Neuronal stem cell (in vitro differentiated cells): Measurements from ENCODE around the gene CLASP1.
"Not testable (repeated sequence)": the region's sequence is repeated elsewhere in the genome, so short reads cannot be mapped to it uniquely, and the experiment has no call there.

ENCODE experiments used
- DNase-seq: peaks from one replicate; pipeline ENCODE4 v3.0.0-alpha.2; 2013; ENCODE audit warnings: low spot score
- H2AFZ ChIP-seq: one replicate; pipeline ENCODE4 v1.6.1; 2013; ENCODE audit warnings: mild to moderate bottlenecking, low read length, inconsistent platforms
- H2AK5ac ChIP-seq: 2 replicates; pipeline ENCODE4 v1.6.1; 2013; ENCODE audit warnings: low read depth, mild to moderate bottlenecking, inconsistent platforms, low read length, moderate library complexity, mixed read lengths
- H2BK120ac ChIP-seq: 2 replicates; pipeline ENCODE4 v1.6.1; 2013; ENCODE audit warnings: low read depth, mild to moderate bottlenecking, inconsistent platforms, low read length, moderate library complexity, mixed read lengths
- H2BK12ac ChIP-seq: one replicate; pipeline ENCODE4 v1.6.1; 2013; ENCODE audit warnings: low read length, inconsistent platforms
- H2BK15ac ChIP-seq: 2 replicates; pipeline ENCODE4 v1.6.1; 2013; ENCODE audit warnings: mild to moderate bottlenecking, low read length, inconsistent platforms, mixed read lengths
- H2BK5ac ChIP-seq: one replicate; pipeline ENCODE4 v1.6.1; 2013; ENCODE audit warnings: inconsistent platforms, mild to moderate bottlenecking, low read length, moderate library complexity
- H3K14ac ChIP-seq: one replicate; pipeline ENCODE4 v1.6.1; 2013; ENCODE audit warnings: low read length, inconsistent platforms
- H3K18ac ChIP-seq: 2 replicates; pipeline ENCODE4 v1.6.1; 2013; ENCODE audit warnings: low read length, inconsistent platforms
- H3K23ac ChIP-seq: 2 replicates; pipeline ENCODE4 v1.6.1; 2013; ENCODE audit warnings: low read depth, mild to moderate bottlenecking, mixed read lengths, low read length, inconsistent platforms; ENCODE audit not compliant: poor library complexity
- H3K27ac ChIP-seq: replicated peaks from 3 replicates; pipeline ENCODE4 v1.5.1; 2013; ENCODE audit warnings: low read length, inconsistent platforms
- H3K27me3 ChIP-seq, 3 experiments: 2 replicates each; pipeline ENCODE4 v1.6.1; 2013; ENCODE audit warnings: low read length in 3 of 3, mild to moderate bottlenecking in 2 of 3, inconsistent platforms in 1 of 3, low read depth in 1 of 3, mixed read lengths in 1 of 3, moderate library complexity in 1 of 3; ENCODE audit not compliant: control insufficient read depth in 3 of 3, insufficient read depth in 3 of 3
- H3K36me3 ChIP-seq, 2 donors: replicated peaks in 1 of 2; 2 replicates each; pipeline ENCODE4 v1.6.1; 2013; ENCODE audit warnings: low read length in 2 of 2; ENCODE audit not compliant: control insufficient read depth in 2 of 2, insufficient read depth in 2 of 2
- H3K4ac ChIP-seq: 2 replicates; pipeline ENCODE4 v1.6.1; 2013; ENCODE audit warnings: inconsistent platforms, mild to moderate bottlenecking, low read length, moderate library complexity
- H3K4me1 ChIP-seq, 2 donors: 1 replicate in 1 of 2; 2 replicates in 1 of 2; pipeline ENCODE4 v1.6.1; 2013; ENCODE audit warnings: low read length in 2 of 2, low read depth in 1 of 2; ENCODE audit not compliant: control insufficient read depth in 2 of 2, insufficient read depth in 1 of 2
- H3K4me2 ChIP-seq: one replicate; pipeline ENCODE4 v1.6.1; 2013; ENCODE audit warnings: mild to moderate bottlenecking, low read length, inconsistent platforms; ENCODE audit not compliant: insufficient read depth, poor library complexity, severe bottlenecking
- H3K4me3 ChIP-seq, 2 donors: 2 replicates each; pipeline ENCODE4 v1.5.1; 2013; ENCODE audit warnings: low read length in 2 of 2, mild to moderate bottlenecking in 2 of 2, inconsistent platforms in 1 of 2, moderate library complexity in 1 of 2
- H3K79me1 ChIP-seq: one replicate; pipeline ENCODE4 v1.6.1; 2013; ENCODE audit warnings: low read depth, mild to moderate bottlenecking, inconsistent platforms, low read length, moderate library complexity
- H3K9ac ChIP-seq: one replicate; pipeline ENCODE4 v1.6.1; 2013; ENCODE audit warnings: mild to moderate bottlenecking, low read depth, low read length, inconsistent platforms; ENCODE audit not compliant: poor library complexity
- H3K9me3 ChIP-seq, 2 donors: replicated peaks in 1 of 2; 2 replicates each; pipeline versions ENCODE3 to v1.6.1; 2013; ENCODE audit warnings: low read length in 2 of 2, mild to moderate bottlenecking in 2 of 2, inconsistent platforms in 1 of 2, low read depth in 1 of 2, mixed read lengths in 1 of 2, moderate library complexity in 1 of 2; ENCODE audit not compliant: control insufficient read depth in 2 of 2, insufficient read depth in 1 of 2
- H4K8ac ChIP-seq: one replicate; pipeline ENCODE4 v1.6.1; 2013; ENCODE audit warnings: low read depth, mild to moderate bottlenecking, inconsistent platforms, low read length, moderate library complexity
- H4K91ac ChIP-seq: one replicate; pipeline ENCODE4 v1.6.1; 2013; ENCODE audit warnings: low read length, low read depth, mild to moderate bottlenecking, inconsistent platforms; ENCODE audit not compliant: poor library complexity
- WGBS, 2 donors: extraction: QIAGEN DNeasy Blood & Tissue Kit; methylation state at CpG; one replicate each; pipeline ENCODE4 v1.1.7; 2013; ENCODE audit warnings: missing lambda C conversion rate in 2 of 2, mixed read lengths in 1 of 2; ENCODE audit not compliant: insufficient read length in 2 of 2, insufficient replicate concordance in 1 of 2; ENCODE audit errors: extremely low coverage in 2 of 2; 5-methylcytosine and 5-hydroxymethylcytosine counted together

The CLASP1 gene

GRCh38 chr2:121552477-121553180 is 96.6 kb downstream of the CLASP1 start:
- not testable (repeated sequence) for H2BK15ac ChIP-seq, H3K4me2 ChIP-seq, H2BK12ac ChIP-seq, H3K4me1 ChIP-seq, H3K27ac ChIP-seq, H4K91ac ChIP-seq, H3K79me1 ChIP-seq, H3K36me3 ChIP-seq, H2BK120ac ChIP-seq, H3K4ac ChIP-seq, H3K14ac ChIP-seq, H4K8ac ChIP-seq, H3K18ac ChIP-seq, H3K9ac ChIP-seq, H2AFZ ChIP-seq, H3K4me3 ChIP-seq, H3K27me3 ChIP-seq, H2BK5ac ChIP-seq, H3K23ac ChIP-seq, H2AK5ac ChIP-seq, DNase-seq
- no CpG with 5 or more reads among the region's 2 CpGs for WGBS, 2 donors
- peaks cover 3 to 16% of the 10 kb centered on the region in 2 donors for H3K9me3 ChIP-seq

GRCh38 chr2:121550669-121551068 is 98.6 kb downstream of the CLASP1 start:
- H3K9me3 ChIP-seq: peaks cover 3 to 19% of the 10 kb centered on the region in 2 donors

GRCh38 chr2:121547646-121548045 is 101.6 kb downstream of the CLASP1 start:
- no peak overlapping the region for H3K4me2 ChIP-seq
- H3K18ac ChIP-seq: no peak overlapping the region
- H3K4me1 ChIP-seq: no peaks in the 10 kb centered on the region
- no peak overlapping the region for H3K9ac ChIP-seq
- H3K23ac ChIP-seq: no peak overlapping the region
- H2AFZ ChIP-seq: no peak overlapping the region
- H2AK5ac ChIP-seq: no peak overlapping the region
- H4K8ac ChIP-seq: no peak overlapping the region
- H3K79me1 ChIP-seq: peaks cover 4% of the 10 kb centered on the region
- H3K27ac ChIP-seq: no peak overlapping the region
- DNase-seq: no peak
- H2BK120ac ChIP-seq: no peak overlapping the region
- H3K4ac ChIP-seq: no peak overlapping the region
- H4K91ac ChIP-seq: no peak overlapping the region
- H2BK5ac ChIP-seq: no peak overlapping the region
- no peak overlapping the region for H3K4me3 ChIP-seq
- no peaks in the 10 kb centered on the region for H3K27me3 ChIP-seq
- H3K14ac ChIP-seq: no peak overlapping the region
- H3K36me3 ChIP-seq: no peaks in the 10 kb centered on the region
- peaks cover 3 to 19% of the 10 kb centered on the region in 2 donors for H3K9me3 ChIP-seq
- no peak overlapping the region for H2BK12ac ChIP-seq
- WGBS, 2 donors: no CpG with 5 or more reads among the region's 5 CpGs
- no peak overlapping the region for H2BK15ac ChIP-seq

More at GRCh38 chr2:121550669-121551068, 98.6 kb downstream of the CLASP1 start:
- Histone ChIP-seq H3K36me3 (peaks cover 0 to 4% of the 10 kb centered on the region in 2 donors), H3K27me3 (no peaks in the 10 kb centered on the region), H4K8ac (no peak overlapping the region), H3K4me3 (no peak overlapping the region), H2AFZ (no peak overlapping the region), H3K18ac (no peak overlapping the region), H2BK15ac (no peak overlapping the region), H3K9ac (no peak overlapping the region), H4K91ac (no peak overlapping the region), H3K4me2 (no peak overlapping the region), H3K23ac (no peak overlapping the region), H2BK120ac (no peak overlapping the region), H2AK5ac (no peak overlapping the region), H3K4ac (no peak overlapping the region), H3K27ac (no peak overlapping the region), H3K14ac (no peak overlapping the region), H3K4me1 (no peaks in the 10 kb centered on the region), H2BK12ac (no peak overlapping the region), H2BK5ac (no peak overlapping the region), H3K79me1 (peaks cover 4% of the 10 kb centered on the region)
- DNase-seq: no peak
- WGBS, 2 donors: no CpG with 5 or more reads among the region's 2 CpGs

- no peak overlapping the region for H3K4ac ChIP-seq
- H2BK120ac ChIP-seq: no peak overlapping the region
- no CpG with 5 or more reads among the region's 2 CpGs for WGBS, 2 donors
- no peak overlapping the region for H3K18ac ChIP-seq
- no peak overlapping the region for H2AK5ac ChIP-seq
- no peak overlapping the region for H2BK5ac ChIP-seq
- no peak overlapping the region for H2AFZ ChIP-seq
- no peak overlapping the region for H2BK12ac ChIP-seq
- peaks cover 4% of the 10 kb centered on the region for H3K79me1 ChIP-seq
- no peak overlapping the region for H3K14ac ChIP-seq
- H3K4me2 ChIP-seq: no peak overlapping the region
- no peak overlapping the region for H2BK15ac ChIP-seq
- no peak overlapping the region for H4K8ac ChIP-seq
- H3K36me3 ChIP-seq: no peaks in the 10 kb centered on the region
- H3K4me3 ChIP-seq: no peak overlapping the region
- no peak overlapping the region for H3K27ac ChIP-seq
- H3K23ac ChIP-seq: no peak overlapping the region
- H3K9me3 ChIP-seq: peaks cover 3 to 14% of the 10 kb centered on the region in 2 donors
- no peak overlapping the region for H4K91ac ChIP-seq
- no peak for DNase-seq
- H3K9ac ChIP-seq: no peak overlapping the region
- H3K27me3 ChIP-seq: no peaks in the 10 kb centered on the region
- peaks cover 0 to 3% of the 10 kb centered on the region in 2 donors for H3K4me1 ChIP-seq
These were observed 103.3 kb downstream of the CLASP1 start for GRCh38 chr2:121545913-121546312.
